PFSK-1 (cell line): ENCODE data around the gene SESN1.

Experiments used
- POLR2AphosphoS5 ChIP-seq: IDR thresholded peaks from 2 replicates; pipeline ENCODE4 v1.6.1; 2012; ENCODE audit warnings: low read depth, mild to moderate bottlenecking, control low read depth, low read length, moderate library complexity
- SIN3A ChIP-seq: IDR thresholded peaks from 2 replicates; pipeline ENCODE4 v1.6.1; 2012; ENCODE audit warnings: mild to moderate bottlenecking, low read length, moderate library complexity, borderline replicate concordance; ENCODE audit not compliant: insufficient read depth
- TF ChIP-seq, protein P1 (sequence below), 2 experiments: IDR thresholded peaks; 2 replicates each; pipeline versions ENCODE4 v1.6.1 to v1.8.0; 2011 to 2012; ENCODE audit warnings: low read depth in 2 of 2, low read length in 2 of 2, control low read depth in 1 of 2, inconsistent platforms in 1 of 2, mild to moderate bottlenecking in 1 of 2, moderate library complexity in 1 of 2; ENCODE audit not compliant: insufficient read depth in 1 of 2

DNA sequence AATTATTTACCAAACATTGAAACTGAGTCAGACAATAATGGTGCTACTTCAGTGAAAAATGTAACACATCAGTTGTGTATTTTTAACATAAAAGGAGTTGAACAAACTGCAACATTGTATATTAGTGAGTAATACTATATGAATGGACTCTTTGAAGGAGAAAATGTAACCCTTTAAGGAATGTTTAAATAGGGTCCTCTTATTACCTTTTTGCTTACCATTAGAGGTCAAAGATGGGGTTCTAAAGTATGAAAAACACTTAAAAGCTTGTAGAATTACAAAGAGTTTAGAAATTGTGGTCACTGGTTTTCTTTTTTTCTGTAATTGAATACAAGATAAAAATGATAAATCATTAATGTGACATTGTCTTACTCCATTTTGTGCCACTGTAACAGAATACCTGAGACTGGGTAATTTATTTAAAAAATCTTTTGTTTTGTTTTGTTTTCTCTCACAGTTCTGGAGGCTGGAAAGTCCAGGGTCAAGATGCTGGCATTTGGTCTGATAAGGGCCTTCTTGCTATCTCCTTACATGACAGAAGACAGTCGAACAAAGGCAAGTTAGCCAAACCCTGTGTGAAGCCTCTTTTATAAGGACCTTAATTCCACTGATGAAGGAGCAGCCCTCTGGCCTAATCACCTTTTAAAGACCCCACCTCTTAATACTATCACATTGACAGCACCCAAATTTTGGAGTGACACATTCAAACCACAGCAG, 43.2 kb downstream of the SESN1 start:
- TF ChIP-seq, protein P1, sequence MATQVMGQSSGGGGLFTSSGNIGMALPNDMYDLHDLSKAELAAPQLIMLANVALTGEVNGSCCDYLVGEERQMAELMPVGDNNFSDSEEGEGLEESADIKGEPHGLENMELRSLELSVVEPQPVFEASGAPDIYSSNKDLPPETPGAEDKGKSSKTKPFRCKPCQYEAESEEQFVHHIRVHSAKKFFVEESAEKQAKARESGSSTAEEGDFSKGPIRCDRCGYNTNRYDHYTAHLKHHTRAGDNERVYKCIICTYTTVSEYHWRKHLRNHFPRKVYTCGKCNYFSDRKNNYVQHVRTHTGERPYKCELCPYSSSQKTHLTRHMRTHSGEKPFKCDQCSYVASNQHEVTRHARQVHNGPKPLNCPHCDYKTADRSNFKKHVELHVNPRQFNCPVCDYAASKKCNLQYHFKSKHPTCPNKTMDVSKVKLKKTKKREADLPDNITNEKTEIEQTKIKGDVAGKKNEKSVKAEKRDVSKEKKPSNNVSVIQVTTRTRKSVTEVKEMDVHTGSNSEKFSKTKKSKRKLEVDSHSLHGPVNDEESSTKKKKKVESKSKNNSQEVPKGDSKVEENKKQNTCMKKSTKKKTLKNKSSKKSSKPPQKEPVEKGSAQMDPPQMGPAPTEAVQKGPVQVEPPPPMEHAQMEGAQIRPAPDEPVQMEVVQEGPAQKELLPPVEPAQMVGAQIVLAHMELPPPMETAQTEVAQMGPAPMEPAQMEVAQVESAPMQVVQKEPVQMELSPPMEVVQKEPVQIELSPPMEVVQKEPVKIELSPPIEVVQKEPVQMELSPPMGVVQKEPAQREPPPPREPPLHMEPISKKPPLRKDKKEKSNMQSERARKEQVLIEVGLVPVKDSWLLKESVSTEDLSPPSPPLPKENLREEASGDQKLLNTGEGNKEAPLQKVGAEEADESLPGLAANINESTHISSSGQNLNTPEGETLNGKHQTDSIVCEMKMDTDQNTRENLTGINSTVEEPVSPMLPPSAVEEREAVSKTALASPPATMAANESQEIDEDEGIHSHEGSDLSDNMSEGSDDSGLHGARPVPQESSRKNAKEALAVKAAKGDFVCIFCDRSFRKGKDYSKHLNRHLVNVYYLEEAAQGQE (IDR thresholded peaks at IDR 0.05; ENCODE audit: insufficient read depth in 1 of 2, low read depth in 2 of 2, low read length in 2 of 2) = no peak
- TF ChIP-seq SIN3A (no peak), POLR2AphosphoS5 (no peak)
